ENCODE data around the gene C4orf50. TPM values are rescaled to one million over a fixed set of nuclear protein-coding genes. Genes with fewer than 3 reads are reported as not detected.

Gene C4orf50
- total RNA-seq, 1 donor from 2014 or later, result 0.05 TPM

DNA sequence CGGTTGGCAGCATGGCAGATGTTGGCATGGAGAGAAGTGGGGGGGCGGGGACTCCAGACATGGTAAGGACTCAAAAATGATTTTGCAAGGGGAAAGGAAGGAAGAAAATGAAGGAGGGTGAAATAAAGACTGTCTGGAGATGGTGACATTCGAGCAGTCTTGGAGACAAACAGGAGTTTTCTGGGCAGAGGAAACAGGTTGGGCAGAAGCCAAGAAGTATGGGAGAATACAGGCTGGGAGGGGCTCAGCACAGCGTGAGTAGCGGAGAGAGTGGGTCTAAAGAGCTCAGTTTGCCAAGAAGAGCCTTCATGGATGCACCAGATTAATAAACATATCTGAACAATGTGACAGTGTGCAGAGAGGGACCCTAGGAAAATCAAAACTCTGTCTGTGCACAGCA is 112.0 kb downstream of the C4orf50 start:
- no peak overlapping the region for H3K27ac Mint-ChIP-seq (ENCODE audit: unreplicated experiment)
- H3K9me3 Mint-ChIP-seq (ENCODE audit: unreplicated experiment), result no peaks in the 10 kb centered on the region
- no peak overlapping the region for H3K4me3 Mint-ChIP-seq (ENCODE audit: unreplicated experiment)
- peaks cover 5% of the 10 kb centered on the region for H3K27me3 Mint-ChIP-seq (ENCODE audit: unreplicated experiment)
- no peaks in the 10 kb centered on the region for H3K36me3 Mint-ChIP-seq (ENCODE audit: low read depth, unreplicated experiment)
- TF ChIP-seq, protein P1, sequence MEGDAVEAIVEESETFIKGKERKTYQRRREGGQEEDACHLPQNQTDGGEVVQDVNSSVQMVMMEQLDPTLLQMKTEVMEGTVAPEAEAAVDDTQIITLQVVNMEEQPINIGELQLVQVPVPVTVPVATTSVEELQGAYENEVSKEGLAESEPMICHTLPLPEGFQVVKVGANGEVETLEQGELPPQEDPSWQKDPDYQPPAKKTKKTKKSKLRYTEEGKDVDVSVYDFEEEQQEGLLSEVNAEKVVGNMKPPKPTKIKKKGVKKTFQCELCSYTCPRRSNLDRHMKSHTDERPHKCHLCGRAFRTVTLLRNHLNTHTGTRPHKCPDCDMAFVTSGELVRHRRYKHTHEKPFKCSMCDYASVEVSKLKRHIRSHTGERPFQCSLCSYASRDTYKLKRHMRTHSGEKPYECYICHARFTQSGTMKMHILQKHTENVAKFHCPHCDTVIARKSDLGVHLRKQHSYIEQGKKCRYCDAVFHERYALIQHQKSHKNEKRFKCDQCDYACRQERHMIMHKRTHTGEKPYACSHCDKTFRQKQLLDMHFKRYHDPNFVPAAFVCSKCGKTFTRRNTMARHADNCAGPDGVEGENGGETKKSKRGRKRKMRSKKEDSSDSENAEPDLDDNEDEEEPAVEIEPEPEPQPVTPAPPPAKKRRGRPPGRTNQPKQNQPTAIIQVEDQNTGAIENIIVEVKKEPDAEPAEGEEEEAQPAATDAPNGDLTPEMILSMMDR (IDR thresholded peaks at IDR 0.05; ENCODE audit: unreplicated experiment), result no peak
- no peak for DNase-seq (ENCODE audit: low spot score)
- H3K4me1 Mint-ChIP-seq (ENCODE audit: unreplicated experiment), result peaks cover 33% of the 10 kb centered on the region

DNA sequence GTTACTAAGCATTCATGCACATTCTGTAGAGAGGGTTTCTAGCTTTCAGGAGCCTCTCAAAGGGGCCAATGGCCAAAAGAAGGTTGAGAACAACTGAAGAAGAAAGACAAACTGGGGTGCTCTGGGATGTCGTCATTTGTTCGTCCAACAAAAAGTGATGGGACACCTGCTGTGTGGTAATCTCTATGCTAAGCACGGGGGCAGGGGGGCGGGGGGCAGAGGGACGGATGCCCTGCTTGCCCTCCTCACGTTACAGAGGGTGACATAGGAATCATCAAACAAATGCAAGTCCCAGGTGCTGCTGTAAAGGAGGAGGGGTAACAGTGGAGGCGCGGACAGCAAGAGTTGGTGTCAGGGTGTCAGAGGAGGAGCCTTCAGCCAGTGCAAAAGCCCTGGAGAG is 112.5 kb downstream of the C4orf50 start:
- no peak overlapping the region for H3K27ac Mint-ChIP-seq (ENCODE audit: unreplicated experiment)
- H3K4me1 Mint-ChIP-seq (ENCODE audit: unreplicated experiment), result peaks cover 33% of the 10 kb centered on the region

DNA sequence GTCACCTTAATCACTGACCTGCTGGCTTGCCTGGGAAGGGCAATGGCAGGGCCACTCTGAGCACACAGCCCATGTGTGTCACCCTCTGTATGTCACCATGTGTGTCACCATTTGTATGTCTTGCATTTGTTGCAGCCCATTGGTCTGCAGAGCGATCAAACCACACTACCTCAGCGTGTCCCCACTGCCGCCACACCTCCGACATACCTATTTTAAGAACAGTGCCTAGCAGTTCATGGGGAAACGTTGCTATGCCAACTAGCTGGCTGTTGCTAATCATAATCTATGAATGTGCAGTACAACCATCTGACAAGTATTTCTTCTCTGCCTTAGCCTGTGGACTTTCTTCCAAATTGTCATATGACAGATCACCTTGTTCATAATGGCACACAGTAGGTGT is 117.4 kb downstream of the C4orf50 start:
- Mint-ChIP-seq H3K36me3 (ENCODE audit: low read depth, unreplicated experiment) (no peaks in the 10 kb centered on the region), H3K9me3 (ENCODE audit: unreplicated experiment) (no peaks in the 10 kb centered on the region), H3K27ac (ENCODE audit: unreplicated experiment) (no peak overlapping the region), H3K4me3 (ENCODE audit: unreplicated experiment) (no peak overlapping the region), H3K4me1 (ENCODE audit: unreplicated experiment) (peaks cover 12% of the 10 kb centered on the region), H3K27me3 (ENCODE audit: unreplicated experiment) (peaks cover 2% of the 10 kb centered on the region)
- TF ChIP-seq, protein P1 (IDR thresholded peaks at IDR 0.05; ENCODE audit: unreplicated experiment), result no peak
- no peak for DNase-seq (ENCODE audit: low spot score)

More for the DNA sequence above, 112.5 kb downstream of the C4orf50 start:
- TF ChIP-seq, protein P1 (IDR thresholded peaks at IDR 0.05; ENCODE audit: unreplicated experiment), result no peak
- no peaks in the 10 kb centered on the region for H3K36me3 Mint-ChIP-seq (ENCODE audit: low read depth, unreplicated experiment)
- H3K4me3 Mint-ChIP-seq (ENCODE audit: unreplicated experiment), result no peak overlapping the region
- H3K9me3 Mint-ChIP-seq (ENCODE audit: unreplicated experiment), result no peaks in the 10 kb centered on the region
- DNase-seq (ENCODE audit: low spot score), result no peak
- peaks cover 5% of the 10 kb centered on the region for H3K27me3 Mint-ChIP-seq (ENCODE audit: unreplicated experiment)

- Mint-ChIP-seq H3K27ac (ENCODE audit: unreplicated experiment) (no peak overlapping the region), H3K9me3 (ENCODE audit: unreplicated experiment) (no peaks in the 10 kb centered on the region), H3K4me3 (ENCODE audit: unreplicated experiment) (no peak overlapping the region), H3K4me1 (ENCODE audit: unreplicated experiment) (peaks cover 3% of the 10 kb centered on the region), H3K36me3 (ENCODE audit: low read depth, unreplicated experiment) (no peaks in the 10 kb centered on the region), H3K27me3 (ENCODE audit: unreplicated experiment) (peaks cover 2% of the 10 kb centered on the region)
- DNase-seq (ENCODE audit: low spot score), result no peak
- TF ChIP-seq, protein P1 (IDR thresholded peaks at IDR 0.05; ENCODE audit: unreplicated experiment), result no peak
Observed at GRCh38 chr4:5899881-5900280, 118.3 kb downstream of the C4orf50 start.

DNA sequence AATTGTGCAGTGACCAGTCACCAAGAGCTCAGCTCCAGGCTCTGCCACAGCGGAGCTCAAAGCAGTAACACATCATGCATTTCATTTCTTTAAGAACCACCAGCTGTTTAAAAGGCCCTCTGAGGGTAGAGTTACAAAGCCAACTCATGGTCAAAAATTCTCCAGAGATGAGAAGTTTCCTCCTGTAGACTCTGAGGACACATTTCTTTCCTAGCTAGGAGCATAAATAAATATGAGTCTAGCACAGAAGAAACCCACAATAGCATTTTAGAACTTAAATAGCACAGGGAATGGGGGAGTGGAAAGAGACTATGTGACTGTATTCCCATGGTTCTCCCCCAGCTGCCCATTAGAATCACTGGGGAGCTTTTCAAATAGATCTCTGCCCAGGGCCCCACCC is 118.8 kb downstream of the C4orf50 start:
- Mint-ChIP-seq H3K27me3 (ENCODE audit: unreplicated experiment) (peaks cover 2% of the 10 kb centered on the region), H3K4me3 (ENCODE audit: unreplicated experiment) (no peak overlapping the region), H3K9me3 (ENCODE audit: unreplicated experiment) (no peaks in the 10 kb centered on the region), H3K36me3 (ENCODE audit: low read depth, unreplicated experiment) (no peaks in the 10 kb centered on the region), H3K4me1 (ENCODE audit: unreplicated experiment) (no peaks in the 10 kb centered on the region), H3K27ac (ENCODE audit: unreplicated experiment) (no peak overlapping the region)
- TF ChIP-seq, protein P1 (IDR thresholded peaks at IDR 0.05; ENCODE audit: unreplicated experiment), result no peak
- DNase-seq (ENCODE audit: low spot score), result no peak
